Lower leg skin (tissue), 4 donors: ENCODE measurements around the gene CAMSAP2. TPM values are rescaled to one million over a fixed set of nuclear protein-coding genes. Genes with fewer than 3 reads are reported as not detected.

ENCODE experiments used
- DNase-seq, 2 donors: peaks; one replicate each; pipeline ENCODE4 v3.0.0-alpha.2; 2019; ENCODE audit warnings: low spot score in 2 of 2
- H3K4me3 ChIP-seq: fragments of 200-600 bp; sonication (generic); 2 replicates; pipeline ENCODE4 v1.5.1; 2017; ENCODE audit warnings: mild to moderate bottlenecking, low read depth; ENCODE audit not compliant: poor library complexity, severe bottlenecking
- CTCF ChIP-seq, 3 donors: fragments of 450-650 bp; IDR thresholded peaks; one replicate each; pipeline ENCODE4 v1.5.1; 2016; ENCODE audit warnings: antibody characterized with exemption in 3 of 3, mild to moderate bottlenecking in 3 of 3, moderate library complexity in 2 of 3
- POLR2A ChIP-seq, 2 donors: fragments of 450-650 bp; IDR thresholded peaks; one replicate each; pipeline ENCODE4 v1.6.1; 2016 to 2017; ENCODE audit warnings: antibody characterized with exemption in 2 of 2, mild to moderate bottlenecking in 1 of 2, moderate library complexity in 1 of 2
- WGBS, 2 donors: methylation state at CpG; one replicate each; pipeline ENCODE4 v1.1.5; 2018; 5-methylcytosine and 5-hydroxymethylcytosine counted together
- intact Hi-C: fragments of 100-400 bp; cut with DNase I; formaldehyde crosslinking; loops from one replicate; pipeline ENCODE4 v1.15.0; 2023; ENCODE audit warnings: low total_unique reads
- total RNA-seq, 4 donors: library from RNA; depleted of rRNA; stranded (reverse); fragments of >200 nt; gene quantifications; one replicate each; pipeline ENCODE4 v1.1.0, GENCODE V29; 2016

The CAMSAP2 gene
- total RNA-seq, 4 donors from 2014 or later: 22.5 to 41.3 (median 36.1) TPM

- WGBS, 2 donors: 89% methylated on average over 2 of the region's 2 CpGs
- TF ChIP-seq CTCF (IDR thresholded peaks at IDR 0.05): no peak
- TF ChIP-seq POLR2A (IDR thresholded peaks at IDR 0.05): no peak
- no peak for DNase-seq
- intact Hi-C loops: no loop called here
- no peak overlapping the region for H3K4me3 ChIP-seq
Measured at GRCh38 chr1:200856716-200857357, 118.1 kb downstream of the CAMSAP2 start.

- no peak overlapping the region for H3K4me3 ChIP-seq
- intact Hi-C loops: no loop called here
- no peak for TF ChIP-seq POLR2A (IDR thresholded peaks at IDR 0.05)
- no peak for TF ChIP-seq CTCF (IDR thresholded peaks at IDR 0.05)
- no peak for DNase-seq
- WGBS, 2 donors: 81 to 83% methylated on average over 1 of the region's 1 CpG
Measured at GRCh38 chr1:200857804-200858203, 119.1 kb downstream of the CAMSAP2 start.

GRCh38 chr1:200861937-200862647, 123.4 kb downstream of the CAMSAP2 start:
- WGBS, 2 donors: 89 to 93% methylated on average over 2 of the region's 2 CpGs

GRCh38 chr1:200862713-200863415, 124.2 kb downstream of the CAMSAP2 start:
- TF ChIP-seq CTCF (IDR thresholded peaks at IDR 0.05): no peak
- TF ChIP-seq POLR2A (IDR thresholded peaks at IDR 0.05): no peak
- DNase-seq: no peak
- no peak overlapping the region for H3K4me3 ChIP-seq
- intact Hi-C loops: no loop called here
- WGBS, 2 donors: 85 to 93% methylated on average over 9 of the region's 9 CpGs

More at GRCh38 chr1:200861937-200862647, 123.4 kb downstream of the CAMSAP2 start:
- H3K4me3 ChIP-seq: no peak overlapping the region
- intact Hi-C loops: no loop called here
- DNase-seq: no peak
- TF ChIP-seq POLR2A (IDR thresholded peaks at IDR 0.05): no peak
- no peak for TF ChIP-seq CTCF (IDR thresholded peaks at IDR 0.05)

- WGBS, 2 donors: 72 to 73% methylated on average over 3 of the region's 3 CpGs
- TF ChIP-seq POLR2A (IDR thresholded peaks at IDR 0.05) (no peak), CTCF (IDR thresholded peaks at IDR 0.05) (no peak)
- intact Hi-C loops: no loop called here
- no peak for DNase-seq
- H3K4me3 ChIP-seq: no peak overlapping the region
Measured at GRCh38 chr1:200866116-200866515, 127.4 kb downstream of the CAMSAP2 start.
